Calu3 (cell line): ENCODE data around the gene GKN1. TPM values are rescaled to one million over a fixed set of nuclear protein-coding genes. Genes with fewer than 3 reads are reported as not detected.

Experiments used
- BruUV-seq: library from RNA; stranded (reverse); fragments of 400-500 nt; replicated peaks from 2 replicates; lab custom pipeline; 2021; lab: Mats Ljungman, UMichigan
- CTCF ChIA-PET: fragments of 300-600 bp; sonication (Branson Sonifier 250); formaldehyde crosslinking; loops from one replicate; lab custom pipeline; 2022; ENCODE audit warnings: antibody characterized with exemption; lab: Charles Lee
- DNase-seq: peaks from one replicate; pipeline ENCODE4 v3.0.0; 2022
- H3K27ac Mint-ChIP-seq: one replicate; pipeline ENCODE4 v1.8.0; 2022; ENCODE audit warnings: mixed read lengths; ENCODE audit not compliant: unreplicated experiment
- H3K27me3 Mint-ChIP-seq: one replicate; pipeline ENCODE4 v1.8.0; 2022; ENCODE audit warnings: mixed read lengths; ENCODE audit not compliant: unreplicated experiment
- H3K36me3 Mint-ChIP-seq: one replicate; pipeline ENCODE4 v1.8.0; 2022; ENCODE audit warnings: mild to moderate bottlenecking, moderate library complexity, mixed read lengths; ENCODE audit not compliant: insufficient read depth, unreplicated experiment
- H3K4me1 Mint-ChIP-seq: one replicate; pipeline ENCODE4 v1.8.0; 2022; ENCODE audit warnings: mild to moderate bottlenecking, low read depth, mixed read lengths; ENCODE audit not compliant: unreplicated experiment
- H3K4me3 Mint-ChIP-seq: one replicate; pipeline ENCODE4 v1.8.0; 2022; ENCODE audit warnings: mild to moderate bottlenecking, low read depth, moderate library complexity, mixed read lengths; ENCODE audit not compliant: unreplicated experiment
- H3K9me3 Mint-ChIP-seq: one replicate; pipeline ENCODE4 v1.8.0; 2022; ENCODE audit warnings: low read depth, mixed read lengths; ENCODE audit not compliant: unreplicated experiment
- CTCF ChIP-seq: fragments of 200-600 bp; IDR thresholded peaks from one replicate; pipeline ENCODE4 v1.8.0; 2022; ENCODE audit warnings: antibody characterized with exemption; ENCODE audit not compliant: unreplicated experiment
- intact Hi-C: fragments of 100-400 bp; cut with micrococcal nuclease; formaldehyde crosslinking; loops from one replicate; pipeline ENCODE4 v1.10.0; 2022; ENCODE audit not compliant: unreplicated experiment
- total RNA-seq: library from RNA; stranded (reverse); gene quantifications from 2 replicates; pipeline ENCODE4 v1.2.3, GENCODE V29; 2022

GKN1 gene
- total RNA-seq, 1 experiment from 2014 or later, result not detected

- CTCF ChIA-PET, result no interaction called here
- peaks cover 75% of the 10 kb centered on the region for H3K27me3 Mint-ChIP-seq
- no peaks in the 10 kb centered on the region for H3K36me3 Mint-ChIP-seq
- H3K4me3 Mint-ChIP-seq, result no peak overlapping the region
- H3K9me3 Mint-ChIP-seq, result no peaks in the 10 kb centered on the region
- DNase-seq, result no peak
- H3K4me1 Mint-ChIP-seq, result no peaks in the 10 kb centered on the region
- TF ChIP-seq CTCF, result no peak
- no TSS peak for BruUV-seq
- no peak overlapping the region for H3K27ac Mint-ChIP-seq
- intact Hi-C loops, result no loop called here
These were observed 12.6 kb downstream of the GKN1 start for GRCh38 chr2:68987021-68987503.

- intact Hi-C loops, result no loop called here
- H3K4me1 Mint-ChIP-seq, result no peaks in the 10 kb centered on the region
- H3K36me3 Mint-ChIP-seq, result no peaks in the 10 kb centered on the region
- H3K9me3 Mint-ChIP-seq, result no peaks in the 10 kb centered on the region
- TF ChIP-seq CTCF, result no peak
- no peak overlapping the region for H3K4me3 Mint-ChIP-seq
- peaks cover 90% of the 10 kb centered on the region for H3K27me3 Mint-ChIP-seq
- CTCF ChIA-PET, result interaction anchor here (0.9 to 1.3 kb wide), 2 partner anchors 8 to 17 kb away, joined by 3 read pairs; no protein-coding TSS in a partner anchor
- no TSS peak for BruUV-seq
- no peak overlapping the region for H3K27ac Mint-ChIP-seq
- DNase-seq, result no peak
These were observed 14.6 kb downstream of the GKN1 start for GRCh38 chr2:68989035-68989434.

- CTCF ChIA-PET, result interaction anchor here (1.8 kb wide), 1 partner anchor 49 kb away, joined by 4 read pairs; no protein-coding TSS in a partner anchor
- H3K27me3 Mint-ChIP-seq, result peaks cover 85% of the 10 kb centered on the region
These were observed 17.9 kb downstream of the GKN1 start for GRCh38 chr2:68992341-68992740.

GRCh38 chr2:68992933-68993332, 18.5 kb downstream of the GKN1 start:
- intact Hi-C loops, result no loop called here
- CTCF ChIA-PET, result interaction anchor here (1.8 kb wide), 1 partner anchor 50 kb away, joined by 4 read pairs; no protein-coding TSS in a partner anchor
- Mint-ChIP-seq H3K4me1 (no peaks in the 10 kb centered on the region), H3K9me3 (no peaks in the 10 kb centered on the region), H3K27ac (no peak overlapping the region), H3K4me3 (no peak overlapping the region), H3K36me3 (no peaks in the 10 kb centered on the region), H3K27me3 (peaks cover 82% of the 10 kb centered on the region)
- BruUV-seq, result no TSS peak
- DNase-seq, result no peak
- TF ChIP-seq CTCF, result no peak

More at GRCh38 chr2:68992341-68992740, 17.9 kb downstream of the GKN1 start:
- DNase-seq, result no peak
- Mint-ChIP-seq H3K4me1 (no peaks in the 10 kb centered on the region), H3K27ac (no peak overlapping the region), H3K36me3 (no peaks in the 10 kb centered on the region), H3K9me3 (no peaks in the 10 kb centered on the region), H3K4me3 (no peak overlapping the region)
- intact Hi-C loops, result no loop called here
- TF ChIP-seq CTCF, result no peak
- no TSS peak for BruUV-seq
